Measurements from ENCODE around the gene BCKDHB.

The BCKDHB gene

DNA sequence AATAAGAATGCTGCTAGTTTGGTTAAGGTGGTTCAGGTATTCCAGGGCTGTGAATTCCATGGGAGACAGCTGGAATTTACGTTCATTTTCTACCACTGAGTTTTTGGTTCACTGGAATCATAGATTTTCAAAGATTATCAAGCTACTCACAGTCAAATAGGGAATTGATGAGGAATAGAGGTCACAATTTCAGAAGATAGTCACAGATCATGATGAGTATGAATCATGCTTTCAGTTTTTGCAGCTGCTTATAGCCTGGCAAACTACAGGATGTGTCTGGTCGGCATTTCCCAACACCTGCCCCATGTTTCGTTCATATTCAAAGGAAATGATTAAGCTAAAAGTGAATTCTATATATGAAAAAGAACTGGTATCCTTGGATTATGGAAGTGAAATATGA, 58.7 kb downstream of the BCKDHB start:
- Histone ChIP-seq H3K27ac (no peak overlapping the region), H3K4me3 (no peak overlapping the region)
- TF ChIP-seq, protein P1, sequence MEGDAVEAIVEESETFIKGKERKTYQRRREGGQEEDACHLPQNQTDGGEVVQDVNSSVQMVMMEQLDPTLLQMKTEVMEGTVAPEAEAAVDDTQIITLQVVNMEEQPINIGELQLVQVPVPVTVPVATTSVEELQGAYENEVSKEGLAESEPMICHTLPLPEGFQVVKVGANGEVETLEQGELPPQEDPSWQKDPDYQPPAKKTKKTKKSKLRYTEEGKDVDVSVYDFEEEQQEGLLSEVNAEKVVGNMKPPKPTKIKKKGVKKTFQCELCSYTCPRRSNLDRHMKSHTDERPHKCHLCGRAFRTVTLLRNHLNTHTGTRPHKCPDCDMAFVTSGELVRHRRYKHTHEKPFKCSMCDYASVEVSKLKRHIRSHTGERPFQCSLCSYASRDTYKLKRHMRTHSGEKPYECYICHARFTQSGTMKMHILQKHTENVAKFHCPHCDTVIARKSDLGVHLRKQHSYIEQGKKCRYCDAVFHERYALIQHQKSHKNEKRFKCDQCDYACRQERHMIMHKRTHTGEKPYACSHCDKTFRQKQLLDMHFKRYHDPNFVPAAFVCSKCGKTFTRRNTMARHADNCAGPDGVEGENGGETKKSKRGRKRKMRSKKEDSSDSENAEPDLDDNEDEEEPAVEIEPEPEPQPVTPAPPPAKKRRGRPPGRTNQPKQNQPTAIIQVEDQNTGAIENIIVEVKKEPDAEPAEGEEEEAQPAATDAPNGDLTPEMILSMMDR (IDR thresholded peaks at IDR 0.05) = no peak
- no peak for DNase-seq (ENCODE audit: low spot score)

DNA sequence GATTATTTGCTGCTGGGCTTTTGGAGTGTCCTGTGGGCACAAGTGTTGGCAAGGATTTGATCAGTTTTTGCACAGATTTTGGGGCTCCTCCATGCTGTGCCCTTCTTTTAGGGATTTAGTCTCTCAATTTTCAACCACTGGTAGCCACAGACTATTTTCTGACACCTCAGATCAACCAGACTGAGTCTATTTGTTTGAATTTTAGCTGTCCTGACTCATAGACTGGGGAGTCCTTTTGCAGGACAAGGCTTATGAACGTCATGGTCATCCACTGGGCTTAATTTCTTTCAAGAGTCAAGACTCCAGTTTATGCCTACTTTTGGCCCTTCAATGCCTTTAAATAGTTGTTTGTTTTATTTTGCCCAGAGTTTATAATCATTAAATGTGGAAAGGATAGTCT, 59.3 kb downstream of the BCKDHB start:
- TF ChIP-seq, protein P1 (IDR thresholded peaks at IDR 0.05) = no peak
- Histone ChIP-seq H3K4me3 (no peak overlapping the region), H3K27ac (no peak overlapping the region)
- no peak for DNase-seq (ENCODE audit: low spot score)

DNA sequence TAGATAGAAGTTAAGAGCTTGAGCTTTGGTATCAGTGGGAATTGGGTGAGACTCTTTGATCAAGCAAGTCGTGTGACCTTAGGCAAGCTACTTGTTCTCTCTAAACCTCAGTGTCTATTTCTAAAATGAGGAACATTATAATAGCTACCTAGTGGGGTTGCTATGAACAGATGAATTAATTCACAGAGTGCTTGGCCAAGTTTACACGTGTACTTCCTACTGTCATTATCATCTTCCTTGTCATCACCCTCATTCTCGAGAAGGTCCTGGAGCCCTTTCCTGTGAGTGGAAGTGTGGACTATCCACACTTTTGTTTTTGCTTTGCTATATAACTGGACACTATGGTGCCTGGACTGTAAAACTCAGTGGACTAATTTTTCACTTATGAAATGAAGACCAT, 64.0 kb downstream of the BCKDHB start:
- no peak overlapping the region for H3K4me3 ChIP-seq
- no peak overlapping the region for H3K27ac ChIP-seq
- no peak for DNase-seq (ENCODE audit: low spot score)
- TF ChIP-seq, protein P1 (IDR thresholded peaks at IDR 0.05) = no peak

DNA sequence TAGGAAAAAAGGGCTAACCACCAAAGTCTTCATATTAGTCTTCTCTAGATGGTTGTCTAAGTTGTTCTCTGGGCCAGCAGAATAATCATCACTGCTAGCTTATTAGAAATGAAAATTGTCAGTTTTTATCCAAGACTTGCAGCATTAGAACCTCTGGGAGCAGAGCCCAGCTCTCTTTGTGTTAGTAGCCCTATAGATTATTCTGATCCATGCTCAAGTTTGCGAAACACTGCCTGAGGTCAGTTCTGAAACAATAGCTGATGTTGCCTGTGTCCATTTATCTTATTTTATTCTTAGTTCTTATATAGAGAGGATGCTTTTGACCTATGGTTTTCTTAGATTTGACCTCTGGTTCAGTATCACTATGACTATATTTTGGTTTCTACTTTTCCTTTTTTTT, 66.9 kb downstream of the BCKDHB start:
- no peak overlapping the region for H3K27ac ChIP-seq
- TF ChIP-seq, protein P1 (IDR thresholded peaks at IDR 0.05) = no peak

DNA sequence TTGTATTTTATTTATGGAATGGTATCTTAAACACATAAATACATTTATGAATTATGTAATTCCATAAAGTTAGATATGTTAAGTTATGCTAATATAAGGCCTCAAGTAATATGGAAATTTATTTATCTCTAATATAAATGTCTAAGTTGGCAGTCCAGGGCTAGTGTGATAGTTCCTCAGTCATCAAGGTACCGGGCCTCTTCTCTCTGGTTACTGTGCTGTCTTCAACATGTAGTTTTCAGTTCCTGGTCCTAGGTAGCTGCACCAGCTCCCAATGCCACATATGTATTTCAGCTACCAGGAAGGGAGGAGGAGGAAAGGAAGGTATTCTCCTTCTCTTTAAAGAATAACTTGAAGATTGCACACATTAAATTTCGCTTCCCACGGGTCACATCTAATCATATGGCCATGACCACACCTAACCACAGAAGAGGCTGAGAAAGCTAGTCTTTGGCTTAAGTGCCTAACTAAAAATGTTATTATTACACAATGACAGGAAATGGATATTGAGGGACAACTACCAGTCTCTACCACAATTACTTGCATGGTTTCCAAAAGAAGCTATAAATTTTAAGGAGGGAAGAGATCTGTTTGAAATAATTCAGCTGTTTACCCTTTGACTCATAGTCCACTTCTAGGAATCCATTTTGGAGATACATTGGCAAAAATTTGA, 68.6 kb downstream of the BCKDHB start:
- Histone ChIP-seq H3K27ac (no peak overlapping the region), H3K4me3 (no peak overlapping the region)
- TF ChIP-seq, protein P1 (IDR thresholded peaks at IDR 0.05) = no peak
- DNase-seq (ENCODE audit: low spot score) = no peak

More for the DNA sequence above, 66.9 kb downstream of the BCKDHB start:
- H3K4me3 ChIP-seq = no peak overlapping the region
- DNase-seq (ENCODE audit: low spot score) = no peak

DNA sequence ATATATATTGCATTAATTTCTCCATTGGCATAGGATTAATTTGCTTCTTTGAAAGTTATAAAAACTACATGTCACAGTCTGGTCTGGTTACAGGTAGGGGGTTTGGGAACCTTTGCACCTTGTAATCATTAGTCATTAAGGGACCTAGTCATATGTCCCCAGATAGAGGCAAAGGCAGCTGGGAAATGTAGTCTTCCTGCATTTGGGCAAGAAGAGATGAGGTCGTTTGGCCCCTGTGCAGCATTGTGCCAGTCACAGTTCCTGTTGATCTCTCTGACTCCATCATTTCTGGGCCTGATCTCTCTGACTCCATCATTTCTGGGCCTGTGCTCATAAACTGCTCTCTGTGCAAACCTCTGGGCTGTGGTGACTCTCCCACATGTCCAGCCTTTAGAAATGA, 73.2 kb downstream of the BCKDHB start:
- H3K4me3 ChIP-seq = no peak overlapping the region
- TF ChIP-seq, protein P1 (IDR thresholded peaks at IDR 0.05) = no peak
- no peak overlapping the region for H3K27ac ChIP-seq
- DNase-seq (ENCODE audit: low spot score) = no peak

DNA sequence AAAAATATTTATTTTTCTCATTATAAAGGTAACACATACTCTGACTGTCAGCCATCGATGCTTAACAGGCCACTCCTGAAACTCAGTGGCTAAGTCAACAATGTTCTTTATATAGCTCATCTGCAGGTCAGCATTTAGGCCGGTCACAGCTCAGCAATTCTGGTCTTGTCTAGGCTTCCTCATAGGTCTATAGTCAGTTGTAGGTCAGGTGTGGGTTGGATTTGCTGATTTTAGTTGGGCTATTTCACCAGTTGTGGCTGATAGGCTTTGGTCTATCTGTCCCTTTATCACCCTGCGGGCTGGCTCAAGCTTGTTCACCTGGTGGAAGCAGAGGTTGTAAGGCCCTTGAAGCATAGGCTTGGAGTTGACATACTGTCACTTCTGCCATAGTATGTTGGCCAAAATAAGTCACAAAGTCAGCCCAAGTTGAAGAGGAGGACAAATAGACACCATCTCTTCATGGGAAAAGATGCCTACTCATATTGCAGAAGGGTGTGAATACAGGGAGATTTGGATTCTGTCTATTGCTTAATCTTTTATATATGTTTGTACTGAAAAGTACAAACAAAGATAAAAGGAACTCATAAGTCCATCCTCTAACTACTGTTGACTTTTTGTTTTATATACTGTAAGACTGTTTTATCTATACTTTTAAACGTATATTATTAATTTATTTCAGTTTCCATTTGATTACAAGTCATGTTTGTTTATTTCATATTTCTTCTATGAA, 75.0 kb downstream of the BCKDHB start:
- no peak overlapping the region for H3K27ac ChIP-seq
- TF ChIP-seq, protein P1 (IDR thresholded peaks at IDR 0.05) = no peak
- no peak overlapping the region for H3K4me3 ChIP-seq
- DNase-seq (ENCODE audit: low spot score) = no peak

All from coronary artery (tissue), 2 donors.